ENCODE results near the gene LRRC32.

Gene LRRC32

GRCh38 chr11:76631566-76632308 lies 38.8 kb downstream of the LRRC32 start:
- Histone ChIP-seq H3F3A (ENCODE audit: insufficient read depth) (0 out of 2 replicates have a peak, but pooled peaks cover 3% of the 10 kb centered on the region), H3K9me3 (ENCODE audit: insufficient read depth, low read length) (no peaks in the 10 kb centered on the region), H3K36me3 (ENCODE audit: low read length) (no peaks in the 10 kb centered on the region), H3K9ac (ENCODE audit: low read length) (no peak overlapping the region), H2AFZ (ENCODE audit: low read depth, low read length, severe bottlenecking) (no peak overlapping the region), H3K9me2 (replicated peaks; ENCODE audit: insufficient read depth, low read length) (no peaks in the 10 kb centered on the region), H3K27me3 (ENCODE audit: low read length) (no peaks in the 10 kb centered on the region), H3K4me3 (ENCODE audit: insufficient read depth, low read length, poor library complexity, severe bottlenecking) (no peak overlapping the region), H4K20me1 (ENCODE audit: low read depth, low read length) (no peaks in the 10 kb centered on the region), H3K27ac (ENCODE audit: low read depth, low read length) (no peak overlapping the region), H3K79me2 (ENCODE audit: insufficient read depth, low read length) (no peaks in the 10 kb centered on the region), H3K4me2 (ENCODE audit: low read depth, low read length, poor library complexity, severe bottlenecking) (no peak overlapping the region)
- no peak for TF ChIP-seq EZH2phosphoT487 (conservative IDR thresholded peaks at IDR 0.05; ENCODE audit: low read length)
- TF ChIP-seq, protein P1, sequence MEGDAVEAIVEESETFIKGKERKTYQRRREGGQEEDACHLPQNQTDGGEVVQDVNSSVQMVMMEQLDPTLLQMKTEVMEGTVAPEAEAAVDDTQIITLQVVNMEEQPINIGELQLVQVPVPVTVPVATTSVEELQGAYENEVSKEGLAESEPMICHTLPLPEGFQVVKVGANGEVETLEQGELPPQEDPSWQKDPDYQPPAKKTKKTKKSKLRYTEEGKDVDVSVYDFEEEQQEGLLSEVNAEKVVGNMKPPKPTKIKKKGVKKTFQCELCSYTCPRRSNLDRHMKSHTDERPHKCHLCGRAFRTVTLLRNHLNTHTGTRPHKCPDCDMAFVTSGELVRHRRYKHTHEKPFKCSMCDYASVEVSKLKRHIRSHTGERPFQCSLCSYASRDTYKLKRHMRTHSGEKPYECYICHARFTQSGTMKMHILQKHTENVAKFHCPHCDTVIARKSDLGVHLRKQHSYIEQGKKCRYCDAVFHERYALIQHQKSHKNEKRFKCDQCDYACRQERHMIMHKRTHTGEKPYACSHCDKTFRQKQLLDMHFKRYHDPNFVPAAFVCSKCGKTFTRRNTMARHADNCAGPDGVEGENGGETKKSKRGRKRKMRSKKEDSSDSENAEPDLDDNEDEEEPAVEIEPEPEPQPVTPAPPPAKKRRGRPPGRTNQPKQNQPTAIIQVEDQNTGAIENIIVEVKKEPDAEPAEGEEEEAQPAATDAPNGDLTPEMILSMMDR (IDR thresholded peaks at IDR 0.05; ENCODE audit: insufficient read depth, low read length, poor library complexity, severe bottlenecking) = no peak

GRCh38 chr11:76630600-76631281 lies 39.8 kb downstream of the LRRC32 start:
- Histone ChIP-seq H3K79me2 (ENCODE audit: insufficient read depth, low read length) (no peaks in the 10 kb centered on the region), H3K9ac (ENCODE audit: low read length) (no peak overlapping the region), H3F3A (ENCODE audit: insufficient read depth) (0 out of 2 replicates have a peak, but pooled peaks cover 3% of the 10 kb centered on the region), H3K27ac (ENCODE audit: low read depth, low read length) (no peak overlapping the region), H4K20me1 (ENCODE audit: low read depth, low read length) (no peaks in the 10 kb centered on the region), H2AFZ (ENCODE audit: low read depth, low read length, severe bottlenecking) (no peak overlapping the region), H3K9me2 (replicated peaks; ENCODE audit: insufficient read depth, low read length) (no peaks in the 10 kb centered on the region), H3K9me3 (ENCODE audit: insufficient read depth, low read length) (no peaks in the 10 kb centered on the region; the same call in 1 of the 2 replicates), H3K36me3 (ENCODE audit: low read length) (no peaks in the 10 kb centered on the region), H3K4me2 (ENCODE audit: low read depth, low read length, poor library complexity, severe bottlenecking) (no peak overlapping the region), H3K27me3 (ENCODE audit: low read length) (no peaks in the 10 kb centered on the region), H3K4me3 (ENCODE audit: insufficient read depth, low read length, poor library complexity, severe bottlenecking) (no peak overlapping the region)
- TF ChIP-seq EZH2phosphoT487 (conservative IDR thresholded peaks at IDR 0.05; ENCODE audit: low read length) = no peak
- TF ChIP-seq, protein P1 (IDR thresholded peaks at IDR 0.05; ENCODE audit: insufficient read depth, low read length, poor library complexity, severe bottlenecking) = no peak

GRCh38 chr11:76629853-76630599 lies 40.5 kb downstream of the LRRC32 start:
- Histone ChIP-seq H3F3A (ENCODE audit: insufficient read depth) (0 out of 2 replicates have a peak, but pooled peaks cover 3% of the 10 kb centered on the region), H3K36me3 (ENCODE audit: low read length) (no peaks in the 10 kb centered on the region), H3K9ac (ENCODE audit: low read length) (no peak overlapping the region), H3K9me2 (replicated peaks; ENCODE audit: insufficient read depth, low read length) (no peaks in the 10 kb centered on the region), H3K79me2 (ENCODE audit: insufficient read depth, low read length) (no peaks in the 10 kb centered on the region), H3K27ac (ENCODE audit: low read depth, low read length) (no peak overlapping the region), H3K27me3 (ENCODE audit: low read length) (no peaks in the 10 kb centered on the region), H3K4me3 (ENCODE audit: insufficient read depth, low read length, poor library complexity, severe bottlenecking) (no peak overlapping the region), H2AFZ (ENCODE audit: low read depth, low read length, severe bottlenecking) (no peak overlapping the region), H3K9me3 (ENCODE audit: insufficient read depth, low read length) (no peaks in the 10 kb centered on the region; the same call in 1 of the 2 replicates), H3K4me2 (ENCODE audit: low read depth, low read length, poor library complexity, severe bottlenecking) (no peak overlapping the region), H4K20me1 (ENCODE audit: low read depth, low read length) (no peaks in the 10 kb centered on the region)
- TF ChIP-seq EZH2phosphoT487 (conservative IDR thresholded peaks at IDR 0.05; ENCODE audit: low read length) = no peak
- TF ChIP-seq, protein P1 (IDR thresholded peaks at IDR 0.05; ENCODE audit: insufficient read depth, low read length, poor library complexity, severe bottlenecking) = no peak
